ENCODE results near the gene ELOB.

DNA sequence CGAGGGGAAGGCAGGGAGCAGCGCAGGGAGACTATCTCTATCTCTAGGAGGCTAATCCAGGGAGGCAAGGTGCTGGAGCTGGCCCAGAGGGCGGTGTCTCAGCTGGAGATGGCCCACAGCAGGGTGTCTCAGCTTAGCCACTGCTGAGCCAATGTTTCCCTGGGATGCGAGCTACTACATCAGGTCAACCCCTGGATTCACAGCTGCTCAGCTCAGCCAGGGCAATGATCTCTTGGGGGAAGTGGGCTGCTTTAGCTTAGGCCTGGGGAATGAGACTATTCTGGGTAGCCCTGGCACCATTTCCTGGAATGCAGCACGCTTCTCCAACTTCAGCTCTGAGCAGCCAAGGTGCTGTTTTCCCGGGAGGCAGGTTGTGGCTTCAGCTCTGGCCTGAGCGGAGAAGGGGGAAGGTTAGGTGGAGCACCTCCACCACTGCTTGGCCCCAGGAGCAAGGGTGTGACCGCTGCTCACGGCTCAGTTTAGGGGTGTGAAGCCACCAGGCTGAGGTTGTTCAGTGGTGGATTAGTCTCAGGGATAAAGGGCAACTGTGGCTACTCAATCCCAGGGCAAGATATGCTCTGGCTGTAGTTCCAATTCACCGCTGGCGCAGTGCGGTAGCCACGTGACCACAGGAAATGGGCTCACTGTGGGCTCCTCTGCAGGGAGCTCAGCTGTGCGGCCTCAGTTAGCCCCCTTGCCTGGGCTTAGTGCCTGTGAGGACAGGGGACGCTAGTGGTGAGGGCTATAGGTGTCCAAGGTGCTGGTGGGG, 34.8 kb upstream of the ELOB start:
- TF ChIP-seq, protein P1, sequence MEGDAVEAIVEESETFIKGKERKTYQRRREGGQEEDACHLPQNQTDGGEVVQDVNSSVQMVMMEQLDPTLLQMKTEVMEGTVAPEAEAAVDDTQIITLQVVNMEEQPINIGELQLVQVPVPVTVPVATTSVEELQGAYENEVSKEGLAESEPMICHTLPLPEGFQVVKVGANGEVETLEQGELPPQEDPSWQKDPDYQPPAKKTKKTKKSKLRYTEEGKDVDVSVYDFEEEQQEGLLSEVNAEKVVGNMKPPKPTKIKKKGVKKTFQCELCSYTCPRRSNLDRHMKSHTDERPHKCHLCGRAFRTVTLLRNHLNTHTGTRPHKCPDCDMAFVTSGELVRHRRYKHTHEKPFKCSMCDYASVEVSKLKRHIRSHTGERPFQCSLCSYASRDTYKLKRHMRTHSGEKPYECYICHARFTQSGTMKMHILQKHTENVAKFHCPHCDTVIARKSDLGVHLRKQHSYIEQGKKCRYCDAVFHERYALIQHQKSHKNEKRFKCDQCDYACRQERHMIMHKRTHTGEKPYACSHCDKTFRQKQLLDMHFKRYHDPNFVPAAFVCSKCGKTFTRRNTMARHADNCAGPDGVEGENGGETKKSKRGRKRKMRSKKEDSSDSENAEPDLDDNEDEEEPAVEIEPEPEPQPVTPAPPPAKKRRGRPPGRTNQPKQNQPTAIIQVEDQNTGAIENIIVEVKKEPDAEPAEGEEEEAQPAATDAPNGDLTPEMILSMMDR (IDR thresholded peaks at IDR 0.05; ENCODE audit: borderline replicate concordance, extremely low read depth, low read length, poor library complexity, severe bottlenecking), result no peak
- no peak for TF ChIP-seq EZH2 (IDR thresholded peaks at IDR 0.05; ENCODE audit: borderline replicate concordance, low read depth, low read length, severe bottlenecking)

All from DND-41 (cell line).